GM18517 (cell line): Measurements from ENCODE around the gene ENOX2.
"Not testable (repeated sequence)": the region's sequence is repeated elsewhere in the genome, so short reads cannot be mapped to it uniquely, and the experiment has no call there.

Experiments used
- ATAC-seq: cut with Tn5 transposase; IDR thresholded peaks from one replicate; pipeline ENCODE4 v1.9.1; 2021; ENCODE audit warnings: mild to moderate bottlenecking, moderate library complexity; ENCODE audit not compliant: unreplicated experiment

ENOX2 gene

GRCh38 chrX:130709178-130709577 is 193.8 kb downstream of the ENOX2 start:
- not testable (repeated sequence) for ATAC-seq

- ATAC-seq, result no peak
Measured at GRCh38 chrX:130705591-130705990, 197.4 kb downstream of the ENOX2 start.

- no peak for ATAC-seq
Measured at GRCh38 chrX:130704053-130705038, 198.7 kb downstream of the ENOX2 start.

GRCh38 chrX:130702867-130703707 is 199.9 kb downstream of the ENOX2 start:
- no peak for ATAC-seq

- ATAC-seq, result no peak
Measured at GRCh38 chrX:130700629-130701028, 202.4 kb downstream of the ENOX2 start.

DNA sequence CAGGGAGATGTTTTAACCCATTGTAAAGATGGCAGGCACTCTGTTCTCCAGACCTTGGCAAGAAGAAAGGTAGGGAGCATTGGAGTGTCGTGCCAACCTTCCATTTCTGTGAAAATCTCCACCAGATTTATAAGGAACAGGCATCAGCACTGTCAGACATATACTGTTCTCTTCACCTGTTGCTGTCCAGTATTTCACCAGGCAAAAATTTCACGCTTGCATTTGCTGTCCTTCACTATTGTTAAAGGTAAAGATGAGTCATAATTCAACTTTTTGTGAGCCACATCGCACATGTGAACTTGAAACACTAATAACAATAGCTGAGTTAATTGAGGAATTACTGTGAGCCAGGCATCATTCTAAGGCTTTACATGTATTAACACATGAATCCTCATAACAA is 203.4 kb downstream of the ENOX2 start:
- no peak for ATAC-seq

DNA sequence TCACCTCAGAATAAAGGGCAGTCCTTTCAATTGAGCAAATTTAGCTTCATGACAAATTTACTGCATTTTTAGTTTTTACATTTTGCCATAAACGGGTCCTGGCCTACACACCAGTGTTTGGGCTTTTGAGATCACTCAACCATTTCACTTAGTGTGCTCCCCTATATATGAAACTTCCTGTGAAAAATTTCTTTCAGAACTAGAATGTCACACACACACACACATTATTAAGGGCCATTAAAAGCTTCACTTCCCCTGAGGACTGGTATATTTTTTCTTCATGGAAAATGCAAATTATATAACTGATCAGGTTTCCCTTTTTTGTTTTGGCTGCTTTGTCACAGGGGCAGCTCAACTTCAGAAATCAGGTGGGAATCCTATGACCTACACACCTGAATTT is 206.5 kb downstream of the ENOX2 start:
- no peak for ATAC-seq

GRCh38 chrX:130695931-130696330 is 207.1 kb downstream of the ENOX2 start:
- ATAC-seq, result no peak

DNA sequence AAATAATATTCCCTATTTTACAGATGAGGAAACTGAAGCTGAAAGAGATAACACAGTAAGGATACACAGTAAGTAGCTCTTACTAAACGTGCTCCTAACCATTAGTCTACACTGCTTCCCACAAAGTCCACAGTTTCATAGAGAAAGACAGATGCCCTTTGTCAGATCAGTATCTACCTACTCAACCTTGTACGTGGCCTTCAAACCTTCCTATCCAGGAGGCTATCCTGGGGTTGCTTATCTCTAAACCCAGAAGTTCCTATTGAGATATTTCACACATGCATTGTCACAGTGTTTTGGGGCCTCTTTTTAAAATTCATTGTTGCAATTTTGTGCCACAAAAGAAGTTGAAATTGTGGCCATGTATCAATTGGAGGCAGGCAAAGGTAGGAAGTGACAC is 208.0 kb downstream of the ENOX2 start:
- no peak for ATAC-seq

- no peak for ATAC-seq
Measured at GRCh38 chrX:130691576-130691975, 211.4 kb downstream of the ENOX2 start.

DNA sequence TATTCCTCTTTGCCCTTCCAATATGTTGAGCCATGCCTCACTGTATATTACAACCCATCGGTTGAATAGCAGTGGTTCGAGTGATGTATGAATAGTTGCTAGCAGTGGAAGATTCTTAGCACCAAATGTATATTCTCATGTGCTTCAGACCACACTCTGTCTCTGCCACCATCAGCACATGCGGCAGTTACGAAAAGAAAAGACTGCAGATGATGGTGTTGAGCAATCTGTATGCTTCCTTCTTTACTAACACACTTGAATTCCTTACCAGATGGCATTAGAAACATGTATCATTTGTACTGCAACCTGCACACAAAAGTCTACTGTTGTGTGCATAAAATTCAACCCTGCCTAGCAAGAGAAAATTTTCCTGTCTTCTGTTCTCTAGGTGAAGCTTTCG is 214.6 kb downstream of the ENOX2 start:
- no peak for ATAC-seq

DNA sequence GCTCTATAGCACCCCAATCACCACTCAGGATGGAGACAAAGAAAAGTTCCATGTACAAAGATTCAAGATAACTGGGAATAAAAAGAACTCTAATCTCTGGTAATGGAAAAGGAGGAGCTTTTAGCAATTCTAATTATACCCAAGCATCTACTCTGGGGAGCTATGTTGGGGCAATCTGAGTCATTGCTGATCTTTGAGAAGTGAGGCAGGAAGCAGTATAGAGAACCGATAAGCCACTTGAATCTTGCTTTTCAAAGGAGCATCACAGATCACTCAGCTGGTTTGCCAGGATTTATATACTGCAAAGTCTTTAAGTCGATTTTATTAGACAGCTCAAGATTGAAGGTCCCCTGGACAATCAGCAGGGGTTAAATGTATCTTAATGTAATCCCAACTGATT is 220.0 kb downstream of the ENOX2 start:
- no peak for ATAC-seq

DNA sequence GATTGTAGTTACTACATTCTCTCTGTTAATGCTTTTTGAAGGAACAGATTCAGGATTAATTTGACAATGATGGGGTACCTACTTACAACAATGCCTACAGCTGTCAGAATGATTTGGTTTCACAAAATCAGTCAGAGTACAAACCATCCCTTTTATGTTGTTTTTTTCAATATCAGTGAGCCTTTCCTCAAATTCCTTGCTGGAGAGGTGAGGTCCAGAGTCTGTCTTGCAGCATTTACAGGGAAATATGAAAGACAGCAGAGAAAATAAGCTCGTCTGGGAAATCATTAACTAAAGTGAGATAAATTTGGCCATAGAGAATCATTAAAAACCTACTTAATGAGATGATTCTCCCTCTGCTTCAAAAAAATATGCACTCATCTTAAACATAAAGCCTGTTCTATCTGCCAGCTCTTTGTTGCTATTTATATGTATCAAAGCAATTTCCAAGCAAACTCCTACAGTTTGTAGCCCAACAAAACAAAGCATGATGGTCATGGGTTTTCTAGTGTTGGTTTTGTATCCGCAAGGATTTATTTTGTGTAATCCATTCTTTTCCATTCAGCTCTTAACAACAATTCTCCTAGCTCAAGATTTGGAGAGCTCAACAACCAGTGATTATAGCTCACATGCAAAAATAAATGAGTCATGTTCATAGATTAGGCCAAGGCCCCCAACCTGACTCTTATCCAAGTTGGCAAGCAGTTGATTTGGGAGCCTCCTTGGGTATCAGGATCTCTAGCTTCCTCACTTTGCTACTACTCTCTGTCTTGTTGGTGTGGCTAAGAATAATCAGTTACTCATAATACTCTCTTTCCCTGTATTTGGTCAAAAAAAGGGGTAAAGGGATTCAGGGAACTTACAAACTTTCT is 222.6 kb downstream of the ENOX2 start:
- no peak for ATAC-seq

GRCh38 chrX:130676861-130677260 is 226.1 kb downstream of the ENOX2 start:
- no peak for ATAC-seq

GRCh38 chrX:130672214-130672613 is 230.8 kb downstream of the ENOX2 start:
- no peak for ATAC-seq

- no peak for ATAC-seq
Measured at GRCh38 chrX:130669233-130669632, 233.8 kb downstream of the ENOX2 start.

- no peak for ATAC-seq
Measured at GRCh38 chrX:130665263-130665662, 237.7 kb downstream of the ENOX2 start.

GRCh38 chrX:130658310-130658709 is 244.7 kb downstream of the ENOX2 start:
- no peak for ATAC-seq

- no peak for ATAC-seq
Measured at GRCh38 chrX:130654409-130654950, 248.5 kb downstream of the ENOX2 start.

DNA sequence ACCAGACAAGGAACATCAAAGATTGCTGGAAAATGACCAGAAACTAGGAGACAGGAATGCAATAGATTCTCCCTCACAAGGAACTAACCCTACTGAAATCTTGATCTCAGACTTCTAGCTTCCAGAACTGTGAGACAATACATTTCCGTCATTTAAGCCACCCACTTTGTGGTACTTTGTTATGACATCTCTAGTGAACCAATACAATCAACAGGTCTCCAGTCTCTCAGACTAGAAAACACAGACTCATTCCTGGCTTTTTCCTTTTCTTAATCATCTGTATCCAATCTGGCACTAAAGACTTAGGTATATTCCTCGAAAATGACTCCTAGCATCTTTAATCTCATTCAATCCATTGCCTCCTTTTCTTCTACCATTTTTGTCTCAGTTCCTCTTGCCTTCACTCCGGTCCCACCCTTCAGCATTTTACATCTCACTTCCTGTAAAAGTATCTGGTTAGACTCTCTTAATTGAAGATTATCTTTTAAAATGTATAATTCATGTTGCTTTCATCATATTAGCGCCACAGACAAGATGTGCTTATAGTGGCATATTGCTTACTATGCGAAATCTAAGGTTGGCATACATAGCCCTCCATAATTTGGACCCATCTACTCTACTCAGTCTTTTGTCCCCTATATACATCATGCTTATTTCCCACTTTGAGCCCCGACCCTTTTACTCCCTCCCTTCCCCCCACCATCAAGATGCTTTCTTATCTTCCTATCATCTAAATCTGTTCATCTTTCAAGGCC is 250.0 kb downstream of the ENOX2 start:
- ATAC-seq, result no peak
